ENCODE data around the gene CATSPERZ. TPM values are rescaled to one million over a fixed set of nuclear protein-coding genes. Genes with fewer than 3 reads are reported as not detected.

CATSPERZ gene
- polyA plus RNA-seq, 3 donors = not detected

- DNase-seq = peak; percentile 94
These were observed 15.9 kb upstream of the CATSPERZ start, which contains the start of gene BAD for GRCh38 chr11:64284048-64284961. Gene BAD (minus strand): TSS chr11:64284665. CDS start chr11:64284368, 297 bp downstream.

GRCh38 chr11:64284962-64285884 is 14.9 kb upstream of the CATSPERZ start, which contains the start of gene GPR137:
Gene GPR137 (plus strand): TSS chr11:64285848. CDS start chr11:64286525, 677 bp downstream.
- DNase-seq = peak; percentile 80

GRCh38 chr11:64285885-64286800 is 14.0 kb upstream of the CATSPERZ start:
- no peak for DNase-seq

- no peak for DNase-seq
These were observed 13.4 kb upstream of the CATSPERZ start for GRCh38 chr11:64286801-64287159.

GRCh38 chr11:64287676-64288352 is 12.3 kb upstream of the CATSPERZ start:
- DNase-seq = no peak

GRCh38 chr11:64288353-64288750 is 11.8 kb upstream of the CATSPERZ start:
- DNase-seq = no peak

- no peak for DNase-seq
These were observed 11.1 kb upstream of the CATSPERZ start for GRCh38 chr11:64289002-64289564.

- DNase-seq = no peak
These were observed 9.6 kb upstream of the CATSPERZ start for GRCh38 chr11:64290352-64291261.

GRCh38 chr11:64291262-64291751 is 8.9 kb upstream of the CATSPERZ start, which contains the start of gene KCNK4:
Gene KCNK4 (plus strand): TSS chr11:64291302. CDS start chr11:64293019, 1,717 bp downstream.
- no peak for DNase-seq

- DNase-seq = no peak
These were observed 8.3 kb upstream of the CATSPERZ start for GRCh38 chr11:64291752-64292459.

- no peak for DNase-seq
These were observed 7.5 kb upstream of the CATSPERZ start for GRCh38 chr11:64292460-64293254.

GRCh38 chr11:64294774-64295173 is 5.4 kb upstream of the CATSPERZ start:
- DNase-seq = no peak

- DNase-seq = no peak
These were observed 4.4 kb upstream of the CATSPERZ start for GRCh38 chr11:64295760-64296159.

- DNase-seq = no peak
These were observed 3.9 kb upstream of the CATSPERZ start for GRCh38 chr11:64296236-64296635.

GRCh38 chr11:64296830-64297698 is 3.1 kb upstream of the CATSPERZ start:
- DNase-seq = no peak

- no peak for DNase-seq
These were observed 2.3 kb upstream of the CATSPERZ start for GRCh38 chr11:64297699-64298358.
